AG04450 (cell line): ENCODE results near the gene AOX1. TPM values are rescaled to one million over a fixed set of nuclear protein-coding genes. Genes with fewer than 3 reads are reported as not detected.

Source experiments
- CTCF ChIA-PET: fragments of 300-600, 350-600 bp; formaldehyde crosslinking; extraction: SDS; loops from one replicate; lab custom pipeline; 2022; ENCODE audit warnings: antibody characterized with exemption, inconsistent platforms; lab: Charles Lee
- POLR2A ChIA-PET: fragments of 350-600 bp; formaldehyde crosslinking; extraction: SDS; loops from one replicate; lab custom pipeline; 2021; ENCODE audit warnings: antibody characterized with exemption, inconsistent platforms; lab: Yijun Ruan, JAX
- DNase-seq: peaks from one replicate; pipeline ENCODE4 v3.0.0-alpha.2; 2011; ENCODE audit warnings: low read depth, low spot score
- H3K27ac ChIP-seq: one replicate; pipeline ENCODE4 v1.5.1; 2012; ENCODE audit warnings: low read depth, low read length, control low read depth
- H3K27me3 ChIP-seq: one replicate; pipeline ENCODE4 v1.6.0; 2012; ENCODE audit warnings: low read length; ENCODE audit not compliant: control insufficient read depth, insufficient read depth
- H3K4me3 ChIP-seq: 2 replicates; pipeline ENCODE4 v1.5.1; 2011; ENCODE audit warnings: mild to moderate bottlenecking, low read depth, low read length, control low read depth
- H3K9me3 ChIP-seq: 2 replicates; pipeline ENCODE4 v1.5.1; 2012; ENCODE audit warnings: low read length; ENCODE audit not compliant: control insufficient read depth, insufficient read depth
- polyA plus RNA-seq: library from polyadenylated mRNA; depleted of rRNA; stranded (reverse); fragments of >200 nt; gene quantifications from 2 replicates; pipeline ENCODE4 v1.2.3, GENCODE V29; 2011
- TF ChIP-seq, protein P1 (sequence below): IDR thresholded peaks from 2 replicates; pipeline ENCODE4 v1.5.1; 2011; ENCODE audit warnings: low read depth, low read length, control low read depth, inconsistent platforms

AOX1 gene
- polyA plus RNA-seq, 1 experiment, result 7.9 TPM

DNA sequence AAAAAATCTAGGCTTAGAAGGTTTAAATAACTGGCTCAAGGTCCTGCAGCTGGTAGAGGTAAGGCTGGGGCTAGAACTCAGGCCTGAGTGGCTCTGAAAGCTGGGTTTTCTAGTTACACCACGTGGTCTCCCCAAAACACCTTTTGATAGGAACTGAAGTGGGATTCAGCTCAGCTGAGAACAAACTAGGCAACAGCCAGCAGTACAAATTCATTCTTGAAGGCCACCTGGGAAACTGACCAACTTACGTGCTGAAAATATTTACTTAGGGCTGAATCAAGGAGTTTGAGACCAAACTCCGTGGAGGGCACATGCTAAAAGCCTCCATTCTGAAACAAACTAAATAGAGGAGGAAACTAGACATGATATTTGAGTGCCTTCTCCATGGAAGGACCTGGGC, 67.2 kb downstream of the AOX1 start:
- no peaks in the 10 kb centered on the region for H3K9me3 ChIP-seq
- no peak overlapping the region for H3K4me3 ChIP-seq
- no peak overlapping the region for H3K27ac ChIP-seq
- ChIA-PET POLR2A (no interaction called here), CTCF (no interaction called here)
- DNase-seq, result no peak
- H3K27me3 ChIP-seq, result no peaks in the 10 kb centered on the region
- TF ChIP-seq, protein P1, sequence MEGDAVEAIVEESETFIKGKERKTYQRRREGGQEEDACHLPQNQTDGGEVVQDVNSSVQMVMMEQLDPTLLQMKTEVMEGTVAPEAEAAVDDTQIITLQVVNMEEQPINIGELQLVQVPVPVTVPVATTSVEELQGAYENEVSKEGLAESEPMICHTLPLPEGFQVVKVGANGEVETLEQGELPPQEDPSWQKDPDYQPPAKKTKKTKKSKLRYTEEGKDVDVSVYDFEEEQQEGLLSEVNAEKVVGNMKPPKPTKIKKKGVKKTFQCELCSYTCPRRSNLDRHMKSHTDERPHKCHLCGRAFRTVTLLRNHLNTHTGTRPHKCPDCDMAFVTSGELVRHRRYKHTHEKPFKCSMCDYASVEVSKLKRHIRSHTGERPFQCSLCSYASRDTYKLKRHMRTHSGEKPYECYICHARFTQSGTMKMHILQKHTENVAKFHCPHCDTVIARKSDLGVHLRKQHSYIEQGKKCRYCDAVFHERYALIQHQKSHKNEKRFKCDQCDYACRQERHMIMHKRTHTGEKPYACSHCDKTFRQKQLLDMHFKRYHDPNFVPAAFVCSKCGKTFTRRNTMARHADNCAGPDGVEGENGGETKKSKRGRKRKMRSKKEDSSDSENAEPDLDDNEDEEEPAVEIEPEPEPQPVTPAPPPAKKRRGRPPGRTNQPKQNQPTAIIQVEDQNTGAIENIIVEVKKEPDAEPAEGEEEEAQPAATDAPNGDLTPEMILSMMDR, result no peak

DNA sequence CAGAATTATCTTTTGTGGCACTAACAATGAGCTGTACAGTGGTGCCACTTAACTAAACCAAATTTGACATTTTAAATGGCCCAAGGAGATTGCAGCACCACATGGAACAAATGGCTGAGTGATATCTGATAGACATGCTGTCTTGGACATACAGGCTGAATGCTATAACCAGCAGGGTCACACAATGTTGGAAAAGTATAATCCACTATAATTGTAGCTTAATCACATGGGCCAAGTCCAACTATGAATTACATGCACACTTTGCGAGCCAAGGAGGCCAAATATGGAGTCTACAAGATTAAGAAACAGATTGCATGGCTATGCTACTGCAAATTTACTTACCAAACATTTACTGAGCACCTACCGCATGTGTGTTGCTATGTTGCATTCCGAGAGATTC, 69.0 kb downstream of the AOX1 start:
- DNase-seq, result no peak
- H3K9me3 ChIP-seq, result no peaks in the 10 kb centered on the region
- ChIA-PET POLR2A (no interaction called here), CTCF (interaction anchor here (1.2 kb wide), 1 partner anchor 81 kb away, joined by 3 read pairs; no protein-coding TSS in a partner anchor)
- H3K4me3 ChIP-seq, result no peak overlapping the region
- no peaks in the 10 kb centered on the region for H3K27me3 ChIP-seq
- TF ChIP-seq, protein P1, result no peak
- no peak overlapping the region for H3K27ac ChIP-seq

DNA sequence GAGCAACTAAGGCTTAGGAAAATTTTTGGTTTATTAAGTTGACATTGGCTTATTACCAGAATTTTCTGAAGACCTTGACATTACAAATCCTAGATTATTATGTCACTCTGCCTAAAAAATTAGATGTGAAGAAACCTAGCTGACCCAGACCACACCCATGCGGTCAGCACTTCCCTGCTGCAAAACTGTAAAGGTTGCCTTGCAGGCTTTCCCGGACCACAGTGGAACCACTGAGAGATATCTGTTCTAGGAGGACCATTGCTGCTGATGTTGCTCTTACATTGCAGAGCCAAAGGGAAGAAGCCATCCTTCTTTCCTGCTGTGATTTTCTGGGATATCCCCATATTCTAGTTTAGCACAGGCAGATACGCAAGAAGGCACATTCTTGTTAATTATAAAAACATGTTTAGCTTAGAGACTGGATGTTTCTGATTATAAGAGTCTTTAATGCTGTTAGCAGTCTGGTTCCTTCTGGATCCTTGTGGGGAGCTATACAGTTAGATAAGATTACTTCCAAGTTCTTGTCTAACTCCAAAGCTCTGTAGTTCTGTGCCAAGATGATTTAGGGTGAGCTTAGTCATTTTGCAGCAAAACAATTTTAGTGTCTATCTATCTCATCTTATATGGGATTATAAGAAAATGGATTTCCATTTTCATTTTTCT, 70.2 kb downstream of the AOX1 start:
- no peak overlapping the region for H3K4me3 ChIP-seq
- no peaks in the 10 kb centered on the region for H3K27me3 ChIP-seq
- CTCF ChIA-PET, result no interaction called here
- POLR2A ChIA-PET, result no interaction called here
- TF ChIP-seq, protein P1, result no peak
- H3K9me3 ChIP-seq, result no peaks in the 10 kb centered on the region
- no peak for DNase-seq
- H3K27ac ChIP-seq, result no peak overlapping the region

DNA sequence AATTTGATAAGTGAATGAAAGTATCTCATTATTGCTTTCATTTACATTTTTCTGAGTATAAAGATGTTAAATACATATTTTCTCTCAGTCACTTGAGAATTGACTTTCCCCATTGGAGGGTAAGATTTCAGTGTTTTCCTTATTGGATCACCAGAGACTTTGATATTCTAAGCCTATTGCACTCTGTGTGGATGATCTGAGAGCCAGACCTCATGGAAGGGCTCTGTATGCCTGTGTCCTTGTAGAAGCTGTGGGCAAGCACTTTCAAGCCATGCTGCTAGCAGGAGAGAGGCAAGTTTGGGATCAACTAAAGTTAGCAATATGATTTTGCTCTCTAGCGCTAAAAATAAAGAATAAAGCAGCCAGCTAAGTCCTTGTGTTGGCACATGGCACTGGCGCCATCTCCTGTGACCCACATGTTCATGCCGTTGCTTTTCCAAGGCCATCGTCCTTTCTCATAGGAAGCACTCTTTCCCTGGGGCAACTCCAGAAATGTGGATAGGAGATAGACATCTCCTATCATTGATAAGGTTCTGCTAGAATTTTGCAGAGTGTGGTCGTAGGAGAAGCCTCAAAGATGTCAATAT, 72.6 kb downstream of the AOX1 start:
- CTCF ChIA-PET, result interaction anchor here (0.9 kb wide), 1 partner anchor 82 kb away, joined by 3 read pairs; no protein-coding TSS in a partner anchor
- POLR2A ChIA-PET, result no interaction called here

DNA sequence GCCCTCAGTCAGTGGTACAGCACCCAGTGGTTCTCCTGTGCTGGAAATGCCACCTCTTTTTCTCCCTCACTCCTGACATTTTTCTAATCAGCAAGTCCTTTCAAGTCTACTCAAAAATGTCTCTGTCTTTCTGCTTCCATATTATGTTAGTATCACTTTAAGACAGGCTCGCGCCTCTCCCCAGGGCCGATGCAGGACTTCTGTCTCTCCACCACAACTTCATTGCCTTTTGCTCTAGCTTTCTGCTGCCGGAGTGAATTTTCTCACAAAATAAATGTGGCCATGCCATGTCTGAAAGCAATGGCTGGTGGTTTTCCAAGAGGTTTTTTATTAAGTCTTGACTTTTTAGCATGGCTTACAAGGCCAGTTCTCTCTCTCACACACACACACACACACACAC, 73.6 kb downstream of the AOX1 start:
- Histone ChIP-seq H3K9me3 (no peaks in the 10 kb centered on the region), H3K27ac (no peak overlapping the region), H3K4me3 (no peak overlapping the region), H3K27me3 (no peaks in the 10 kb centered on the region)
- ChIA-PET CTCF (no interaction called here), POLR2A (no interaction called here)
- DNase-seq, result no peak
- TF ChIP-seq, protein P1, result no peak

More for the DNA sequence above, 72.6 kb downstream of the AOX1 start:
- no peak for DNase-seq
- Histone ChIP-seq H3K27me3 (no peaks in the 10 kb centered on the region), H3K9me3 (no peaks in the 10 kb centered on the region), H3K4me3 (no peak overlapping the region), H3K27ac (no peak overlapping the region)
- TF ChIP-seq, protein P1, result no peak
